H1 (cell line): ENCODE measurements around the gene SEC22B. TPM values are rescaled to one million over a fixed set of nuclear protein-coding genes. Genes with fewer than 3 reads are reported as not detected.
"Not testable (repeated sequence)": the region's sequence is repeated elsewhere in the genome, so short reads cannot be mapped to it uniquely, and the experiment has no call there.

Source experiments
- CTCF ChIA-PET: fragments of 300-600 bp; sonication (Branson Sonifier 250); formaldehyde crosslinking; loops from one replicate; lab custom pipeline; 2021; ENCODE audit not compliant: partially characterized antibody; lab: Charles Lee
- POLR2A ChIA-PET: fragments of 300-600 bp; sonication (Branson Sonifier 250); formaldehyde crosslinking; loops from one replicate; lab custom pipeline; 2021; ENCODE audit warnings: inconsistent platforms; ENCODE audit not compliant: partially characterized antibody; lab: Charles Lee
- DNase-seq, 2 experiments: peaks; one replicate each; pipeline versions ENCODE4 v3.0.0 to v3.0.0-alpha.2; 2010 to 2022; ENCODE audit warnings: low spot score in 2 of 2, low read depth in 1 of 2, mixed read lengths in 1 of 2
- FAIRE-seq: peaks from 2 replicates; lab custom pipeline; 2011; peaks lifted over from hg19 to GRCh38; lab: Jason Lieb, UNC
- H2AFZ ChIP-seq: 2 replicates; pipeline ENCODE4 v1.8.1; 2012; ENCODE audit warnings: low read length, inconsistent platforms
- H2AK5ac ChIP-seq: 2 replicates; pipeline ENCODE4 v1.6.1; 2013; ENCODE audit warnings: low read depth, low read length
- H2BK120ac ChIP-seq: replicated peaks from 2 replicates; pipeline ENCODE3; 2013; ENCODE audit warnings: low read depth, low read length, inconsistent platforms
- H2BK12ac ChIP-seq: 2 replicates; pipeline ENCODE4 v1.6.1; 2013; ENCODE audit warnings: low read depth, low read length
- H2BK15ac ChIP-seq: 2 replicates; pipeline ENCODE4 v1.6.1; 2013; ENCODE audit warnings: low read length
- H2BK20ac ChIP-seq: 2 replicates; pipeline ENCODE4 v1.6.1; 2013; ENCODE audit warnings: low read length
- H2BK5ac ChIP-seq: 2 replicates; pipeline ENCODE4 v1.6.1; 2013; ENCODE audit warnings: low read depth, low read length
- H3K14ac ChIP-seq: 2 replicates; pipeline ENCODE4 v1.6.1; 2013; ENCODE audit warnings: inconsistent platforms; ENCODE audit not compliant: insufficient read length
- H3K18ac ChIP-seq: 2 replicates; pipeline ENCODE4 v1.6.1; 2013; ENCODE audit warnings: low read length; ENCODE audit errors: extremely low read depth
- H3K23ac ChIP-seq: 2 replicates; pipeline ENCODE4 v1.6.1; 2013; ENCODE audit warnings: inconsistent platforms; ENCODE audit not compliant: insufficient read length
- H3K23me2 ChIP-seq: 2 replicates; pipeline ENCODE4 v1.6.1; 2013; ENCODE audit warnings: low read depth, low read length
- H3K27ac ChIP-seq: 2 replicates; pipeline ENCODE4 v1.6.1; 2011; ENCODE audit warnings: low read depth, low read length, inconsistent platforms
- H3K27me3 ChIP-seq, 4 experiments: replicated peaks in 1 of 4; 1 replicate in 1 of 4; 2 replicates in 3 of 4; pipeline versions ENCODE4 v1.6.1 to v1.8.1; 2011 to 2013; ENCODE audit warnings: low read length in 3 of 4, mild to moderate bottlenecking in 3 of 4, inconsistent platforms in 2 of 4, mixed read lengths in 2 of 4, moderate library complexity in 1 of 4; ENCODE audit not compliant: control insufficient read depth in 3 of 4, insufficient read depth in 3 of 4; ENCODE audit errors: extremely low read depth in 1 of 4
- H3K36me3 ChIP-seq, 4 experiments: 2 replicates each; pipeline versions ENCODE4 v1.6.1 to v1.8.1; 2011 to 2013; ENCODE audit warnings: mild to moderate bottlenecking in 4 of 4, low read length in 3 of 4, moderate library complexity in 2 of 4, control low read depth in 1 of 4, inconsistent platforms in 1 of 4; ENCODE audit not compliant: insufficient read depth in 4 of 4, control insufficient read depth in 2 of 4
- H3K4ac ChIP-seq: replicated peaks from 2 replicates; pipeline ENCODE3; 2013; ENCODE audit warnings: low read length, low read depth, mixed read lengths, inconsistent platforms; ENCODE audit not compliant: insufficient read length
- H3K4me1 ChIP-seq, 4 experiments: replicated peaks in 1 of 4; 1 replicate in 1 of 4; 2 replicates in 3 of 4; pipeline versions ENCODE4 v1.6.1 to v1.8.1; 2011 to 2013; ENCODE audit warnings: low read length in 3 of 4, inconsistent platforms in 2 of 4, mixed read lengths in 1 of 4; ENCODE audit not compliant: insufficient read depth in 4 of 4, control insufficient read depth in 3 of 4
- H3K4me2 ChIP-seq, 2 experiments: 2 replicates each; pipeline versions ENCODE4 v1.6.1 to v1.8.1; 2011 to 2013; ENCODE audit warnings: low read depth in 2 of 2, low read length in 2 of 2, control low read depth in 1 of 2, inconsistent platforms in 1 of 2, mild to moderate bottlenecking in 1 of 2; ENCODE audit not compliant: insufficient read depth in 1 of 2
- H3K4me3 ChIP-seq, 4 experiments: fragments of 200-600, 300-600 bp in 1 of 4; sonication (generic), shearing (Covaris generic), sonication (Bioruptor Twin) in 1 of 4; 2 replicates each; pipeline versions ENCODE4 v1.5.1 to v1.8.1; 2011 to 2016; ENCODE audit warnings: low read length in 4 of 4, low read depth in 3 of 4, control low read depth in 2 of 4, inconsistent platforms in 2 of 4, mild to moderate bottlenecking in 2 of 4, mixed read lengths in 1 of 4, moderate library complexity in 1 of 4; ENCODE audit not compliant: insufficient read depth in 2 of 4; ENCODE audit errors: extremely low read depth in 1 of 4
- H3K56ac ChIP-seq: replicated peaks from 2 replicates; pipeline ENCODE3; 2013; ENCODE audit warnings: low read depth, mild to moderate bottlenecking, mixed read lengths, low read length, inconsistent platforms; ENCODE audit not compliant: insufficient read length
- H3K79me1 ChIP-seq: 2 replicates; pipeline ENCODE4 v1.6.1; 2013; ENCODE audit warnings: low read depth, low read length, control low read depth
- H3K79me2 ChIP-seq, 2 experiments: 2 replicates each; pipeline versions ENCODE4 v1.6.1 to v1.8.1; 2012 to 2013; ENCODE audit warnings: low read length in 2 of 2, mild to moderate bottlenecking in 2 of 2, inconsistent platforms in 1 of 2; ENCODE audit not compliant: insufficient read depth in 2 of 2, control insufficient read depth in 1 of 2
- H3K9ac ChIP-seq, 4 experiments: replicated peaks in 1 of 4; 1 replicate in 1 of 4; 2 replicates in 3 of 4; pipeline versions ENCODE4 v1.6.1 to v1.8.1; 2011 to 2013; ENCODE audit warnings: low read depth in 3 of 4, low read length in 3 of 4, control low read depth in 2 of 4, mild to moderate bottlenecking in 2 of 4, moderate library complexity in 2 of 4, inconsistent platforms in 1 of 4; ENCODE audit errors: extremely low read depth in 1 of 4
- H3K9me3 ChIP-seq, 2 experiments: 2 replicates each; pipeline versions ENCODE4 v1.6.1 to v1.8.1; 2012 to 2013; ENCODE audit warnings: mild to moderate bottlenecking in 2 of 2, moderate library complexity in 2 of 2, control low read depth in 1 of 2, inconsistent platforms in 1 of 2, low read depth in 1 of 2, low read length in 1 of 2, mixed read lengths in 1 of 2; ENCODE audit not compliant: insufficient read depth in 2 of 2
- H4K20me1 ChIP-seq, 2 experiments: replicated peaks in 1 of 2; 2 replicates each; pipeline versions ENCODE3 to v1.8.1; 2011 to 2013; ENCODE audit warnings: inconsistent platforms in 2 of 2, low read length in 2 of 2, mild to moderate bottlenecking in 1 of 2; ENCODE audit not compliant: insufficient read depth in 2 of 2, control insufficient read depth in 1 of 2
- H4K5ac ChIP-seq: 2 replicates; pipeline ENCODE4 v1.6.1; 2013; ENCODE audit warnings: low read length, low read depth, mixed read lengths, inconsistent platforms; ENCODE audit not compliant: insufficient read length
- H4K8ac ChIP-seq: 2 replicates; pipeline ENCODE4 v1.8.0; 2013; ENCODE audit warnings: mild to moderate bottlenecking, moderate library complexity, low read length, inconsistent platforms; ENCODE audit not compliant: insufficient read depth; ENCODE audit errors: extremely low read depth
- H4K91ac ChIP-seq: replicated peaks from 2 replicates; pipeline ENCODE3; 2013; ENCODE audit warnings: low read length, mixed read lengths, inconsistent platforms; ENCODE audit not compliant: insufficient read length
- WGBS, 2 experiments: shearing (Covaris generic) in 1 of 2; methylation state at CpG; one replicate each; pipeline versions ENCODE4 v1.1.6 to v1.1.7; 2013 to 2015; ENCODE audit warnings: low lambda C conversion rate in 2 of 2, mixed read lengths in 2 of 2, inconsistent platforms in 1 of 2, low coverage in 1 of 2, missing lambda C conversion rate in 1 of 2; ENCODE audit not compliant: insufficient replicate concordance in 2 of 2, insufficient coverage in 1 of 2, insufficient read length in 1 of 2; ENCODE audit errors: extremely low coverage in 1 of 2, missing lambda C conversion rate in 1 of 2; 5-methylcytosine and 5-hydroxymethylcytosine counted together
- polyA plus RNA-seq, 7 experiments: library from polyadenylated mRNA; depleted of rRNA in 3 of 7; stranded (reverse) in 5 of 7; unstranded in 2 of 7; fragments of >200 nt in 5 of 7; fragments of 200-250 nt in 2 of 7; gene quantifications; 1 replicate in 5 of 7; 2 replicates in 1 of 7; 4 replicates in 1 of 7; pipeline versions ENCODE4 v1.2.1 to v1.2.3, GENCODE V29; 2011 to 2013; ENCODE audit warnings: missing spikeins in 2 of 7, mixed read lengths in 2 of 7
- total RNA-seq: library from RNA; stranded (reverse); fragmentation: NEBNext Ultra II Directional; extraction: Animal tissue kit (Norgen Biotek cat#: 25700); gene quantifications from 2 replicates; pipeline ENCODE4 v1.2.1, GENCODE V29; 2021

Gene SEC22B
- total and polyA plus RNA-seq, 2 of the 8 experiments (the other 6 are each of a cell fraction or from before 2014, with no cell fraction given): 5.6 to 11.6 TPM

DNA sequence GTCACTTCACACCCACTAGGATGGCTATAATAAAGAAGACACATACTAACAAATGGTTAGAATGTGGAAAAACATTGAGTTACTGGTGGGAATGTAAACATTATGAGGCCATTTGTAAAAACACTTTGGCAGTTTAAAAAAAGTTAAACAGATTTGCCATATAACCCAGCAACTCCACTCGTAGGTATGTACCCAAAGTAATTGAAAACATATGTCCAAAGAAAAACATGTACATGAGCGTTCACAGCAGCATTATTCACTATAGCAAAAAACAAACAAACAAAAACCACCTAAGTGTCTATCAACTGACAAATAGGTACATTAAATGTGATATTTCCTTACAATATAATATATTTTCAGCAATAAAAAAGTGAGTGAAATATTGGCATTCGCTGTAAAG lies 12.3 kb upstream of the SEC22B start:
- H3K9me3 ChIP-seq, H3K4me3 ChIP-seq, H3K4me2 ChIP-seq, H2BK15ac ChIP-seq, H3K9ac ChIP-seq, H2BK5ac ChIP-seq, H3K14ac ChIP-seq, DNase-seq, H3K36me3 ChIP-seq, H2BK120ac ChIP-seq, H2AK5ac ChIP-seq, H3K23ac ChIP-seq, H3K18ac ChIP-seq, H2BK12ac ChIP-seq, H4K8ac ChIP-seq, FAIRE-seq, H3K56ac ChIP-seq, H4K91ac ChIP-seq, H3K27ac ChIP-seq, H4K5ac ChIP-seq, H3K23me2 ChIP-seq, H3K4ac ChIP-seq, H3K4me1 ChIP-seq, H3K79me1 ChIP-seq, H4K20me1 ChIP-seq, POLR2A ChIA-PET, H3K27me3 ChIP-seq, CTCF ChIA-PET, H2AFZ ChIP-seq, H2BK20ac ChIP-seq, H3K79me2 ChIP-seq: not testable (repeated sequence)
- no CpG with 5 or more reads among the region's 3 CpGs for WGBS, 2 experiments

DNA sequence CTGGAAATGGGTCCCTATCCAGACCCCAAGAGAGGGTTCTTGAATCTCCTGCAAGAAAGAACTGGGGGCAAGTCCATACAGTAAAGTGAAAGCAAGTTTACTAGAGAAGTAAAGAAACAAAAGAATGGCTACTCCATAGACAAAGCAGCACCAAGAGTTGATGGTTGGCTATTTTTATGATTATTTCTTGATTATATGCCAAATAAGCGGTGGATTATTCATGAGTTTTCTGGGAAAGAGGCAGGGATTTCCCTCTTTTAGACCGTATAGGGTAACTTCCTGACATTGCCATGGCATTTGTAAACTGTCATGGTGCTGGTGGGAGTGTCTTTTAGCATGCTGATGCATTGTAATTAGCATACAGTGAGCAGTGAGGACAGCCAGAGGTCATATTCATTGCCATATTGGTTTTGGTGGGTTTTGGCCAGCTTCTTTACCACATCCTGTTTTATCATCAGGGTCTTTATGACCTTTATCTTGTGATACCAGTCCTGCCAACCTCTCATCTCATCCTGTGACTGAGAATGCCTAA lies 5.9 kb upstream of the SEC22B start:
- H3K9ac ChIP-seq, H3K18ac ChIP-seq, H2BK20ac ChIP-seq, H2BK5ac ChIP-seq, H2BK120ac ChIP-seq, H3K23me2 ChIP-seq, H2BK12ac ChIP-seq, CTCF ChIA-PET, H4K8ac ChIP-seq, FAIRE-seq, H3K79me1 ChIP-seq, H3K9me3 ChIP-seq, H4K91ac ChIP-seq, H3K4me1 ChIP-seq, H3K4me3 ChIP-seq, H2AK5ac ChIP-seq, POLR2A ChIA-PET, H3K4me2 ChIP-seq, H4K20me1 ChIP-seq, H3K56ac ChIP-seq, H3K4ac ChIP-seq, H3K27me3 ChIP-seq, H2BK15ac ChIP-seq, H2AFZ ChIP-seq, H3K27ac ChIP-seq, H3K36me3 ChIP-seq, DNase-seq, H3K23ac ChIP-seq, H3K14ac ChIP-seq, H4K5ac ChIP-seq, H3K79me2 ChIP-seq: not testable (repeated sequence)
- WGBS, 2 experiments: 97% methylated on average over 2 of the region's 2 CpGs; no CpG with 5 or more reads in 1 of the 2 experiments
